ENCODE results near the gene ZNF581. TPM values are rescaled to one million over a fixed set of nuclear protein-coding genes. Genes with fewer than 3 reads are reported as not detected.
A peak's percentile ranks its signal among the peaks of the same experiment; 100 is the strongest.

The ZNF581 gene
- total RNA-seq, 1 experiment from 2014 or later, result 37.1 TPM

DNA sequence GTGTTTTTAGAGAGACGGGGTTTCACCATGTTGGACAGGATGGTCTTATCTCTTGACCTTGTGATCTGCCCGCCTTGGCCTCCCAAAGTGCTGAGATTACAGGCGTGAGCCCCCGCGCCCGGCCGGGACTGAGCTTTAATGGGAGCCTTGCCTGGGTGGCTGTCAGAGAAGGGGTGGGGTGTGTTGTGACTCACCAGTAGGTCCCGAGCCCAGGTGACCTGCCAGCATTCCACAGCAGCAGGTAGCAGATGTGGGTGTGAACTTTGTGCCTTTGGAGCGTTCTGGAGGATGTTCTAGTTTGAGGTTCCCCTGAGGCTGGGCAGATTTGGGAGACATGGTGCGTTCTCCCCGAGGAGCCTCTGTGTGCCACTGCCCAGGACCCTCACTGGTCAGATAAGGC is 24.5 kb downstream of the ZNF581 start:
- Histone ChIP-seq H3K36me3 (ENCODE audit: insufficient read depth, low read length, poor library complexity, severe bottlenecking) (peaks cover 72% of the 10 kb centered on the region), H3K27ac (ENCODE audit: low read depth, low read length, poor library complexity, severe bottlenecking) (no peak overlapping the region), H3K27me3 (replicated peaks; ENCODE audit: insufficient read depth, low read depth, low read length, poor library complexity) (no peaks in the 10 kb centered on the region), H3K9me3 (ENCODE audit: low read depth, low read length, poor library complexity, severe bottlenecking) (no peaks in the 10 kb centered on the region), H3K4me3 (ENCODE audit: low read depth, low read length, poor library complexity, severe bottlenecking) (no peak overlapping the region), H3K4me1 (ENCODE audit: insufficient read depth, low read length, poor library complexity, severe bottlenecking) (peaks cover 38% of the 10 kb centered on the region)
- CTCF ChIA-PET, result no interaction called here
- POLR2A ChIA-PET (ENCODE audit: low non-redundant PET), result no interaction called here
- DNase-seq (ENCODE audit: low spot score), result no peak
- BruUV-seq (replicated peaks), result no TSS peak
- TF ChIP-seq, protein P1, sequence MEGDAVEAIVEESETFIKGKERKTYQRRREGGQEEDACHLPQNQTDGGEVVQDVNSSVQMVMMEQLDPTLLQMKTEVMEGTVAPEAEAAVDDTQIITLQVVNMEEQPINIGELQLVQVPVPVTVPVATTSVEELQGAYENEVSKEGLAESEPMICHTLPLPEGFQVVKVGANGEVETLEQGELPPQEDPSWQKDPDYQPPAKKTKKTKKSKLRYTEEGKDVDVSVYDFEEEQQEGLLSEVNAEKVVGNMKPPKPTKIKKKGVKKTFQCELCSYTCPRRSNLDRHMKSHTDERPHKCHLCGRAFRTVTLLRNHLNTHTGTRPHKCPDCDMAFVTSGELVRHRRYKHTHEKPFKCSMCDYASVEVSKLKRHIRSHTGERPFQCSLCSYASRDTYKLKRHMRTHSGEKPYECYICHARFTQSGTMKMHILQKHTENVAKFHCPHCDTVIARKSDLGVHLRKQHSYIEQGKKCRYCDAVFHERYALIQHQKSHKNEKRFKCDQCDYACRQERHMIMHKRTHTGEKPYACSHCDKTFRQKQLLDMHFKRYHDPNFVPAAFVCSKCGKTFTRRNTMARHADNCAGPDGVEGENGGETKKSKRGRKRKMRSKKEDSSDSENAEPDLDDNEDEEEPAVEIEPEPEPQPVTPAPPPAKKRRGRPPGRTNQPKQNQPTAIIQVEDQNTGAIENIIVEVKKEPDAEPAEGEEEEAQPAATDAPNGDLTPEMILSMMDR (conservative IDR thresholded peaks at IDR 0.05; ENCODE audit: low read depth, low read length), result no peak
- TF ChIP-seq EZH2 (IDR thresholded peaks at IDR 0.05; ENCODE audit: borderline replicate concordance, low read depth, low read length, poor library complexity, severe bottlenecking), result no peak
- intact Hi-C loops (cut with micrococcal nuclease; ENCODE audit: unreplicated experiment), result no loop called here

DNA sequence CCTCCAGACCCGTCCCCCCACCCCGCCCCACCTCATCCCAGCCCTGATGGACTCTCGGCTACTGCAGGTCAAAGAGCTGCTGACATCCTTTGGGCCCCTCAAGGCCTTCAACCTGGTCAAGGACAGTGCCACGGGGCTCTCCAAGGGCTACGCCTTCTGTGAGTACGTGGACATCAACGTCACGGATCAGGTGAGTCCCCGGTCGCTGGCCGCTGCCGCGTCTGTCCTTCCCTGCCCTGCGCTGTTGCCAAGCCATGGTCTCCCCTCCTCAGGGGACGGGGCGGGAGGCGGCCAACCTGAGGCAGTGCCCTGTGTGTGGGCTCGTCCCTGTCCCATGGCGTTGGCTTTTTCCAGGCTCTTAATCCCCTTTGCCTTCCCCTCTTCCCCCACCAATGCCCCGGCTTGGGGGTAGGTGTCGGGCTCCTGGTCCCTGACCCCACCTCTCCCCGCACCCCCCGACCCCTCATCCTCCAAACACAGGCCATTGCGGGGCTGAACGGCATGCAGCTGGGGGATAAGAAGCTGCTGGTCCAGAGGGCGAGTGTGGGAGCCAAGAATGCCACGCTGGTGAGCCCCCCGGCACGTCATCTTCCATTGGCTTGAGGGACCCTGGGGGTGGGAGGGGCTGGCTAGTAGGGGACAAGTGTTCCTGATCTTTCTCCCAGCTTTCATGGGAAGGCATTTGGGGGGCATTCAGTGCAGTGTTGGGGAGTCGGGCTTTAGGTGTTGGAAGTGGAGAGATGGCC is 25.3 kb downstream of the ZNF581 start:
- no peaks in the 10 kb centered on the region for H3K27me3 ChIP-seq (replicated peaks; ENCODE audit: insufficient read depth, low read depth, low read length, poor library complexity)
- no TSS peak for BruUV-seq (replicated peaks)
- no peak for DNase-seq (ENCODE audit: low spot score)
- ChIA-PET CTCF (no interaction called here), POLR2A (ENCODE audit: low non-redundant PET) (interaction anchor here (0.5 kb wide), 1 partner anchor 33 kb away, joined by 8 read pairs; no protein-coding TSS in a partner anchor)
- intact Hi-C loops (cut with micrococcal nuclease; ENCODE audit: unreplicated experiment), result no loop called here
- H3K4me3 ChIP-seq (ENCODE audit: low read depth, low read length, poor library complexity, severe bottlenecking), result no peak overlapping the region
- H3K36me3 ChIP-seq (ENCODE audit: insufficient read depth, low read length, poor library complexity, severe bottlenecking), result peaks cover 68% of the 10 kb centered on the region
- H3K27ac ChIP-seq (ENCODE audit: low read depth, low read length, poor library complexity, severe bottlenecking), result no peak overlapping the region
- no peaks in the 10 kb centered on the region for H3K9me3 ChIP-seq (ENCODE audit: low read depth, low read length, poor library complexity, severe bottlenecking)
- H3K4me1 ChIP-seq (ENCODE audit: insufficient read depth, low read length, poor library complexity, severe bottlenecking), result peaks cover 46% of the 10 kb centered on the region
- TF ChIP-seq EZH2 (IDR thresholded peaks at IDR 0.05; ENCODE audit: borderline replicate concordance, low read depth, low read length, poor library complexity, severe bottlenecking), result no peak
- TF ChIP-seq, protein P1 (conservative IDR thresholded peaks at IDR 0.05; ENCODE audit: low read depth, low read length), result no peak

DNA sequence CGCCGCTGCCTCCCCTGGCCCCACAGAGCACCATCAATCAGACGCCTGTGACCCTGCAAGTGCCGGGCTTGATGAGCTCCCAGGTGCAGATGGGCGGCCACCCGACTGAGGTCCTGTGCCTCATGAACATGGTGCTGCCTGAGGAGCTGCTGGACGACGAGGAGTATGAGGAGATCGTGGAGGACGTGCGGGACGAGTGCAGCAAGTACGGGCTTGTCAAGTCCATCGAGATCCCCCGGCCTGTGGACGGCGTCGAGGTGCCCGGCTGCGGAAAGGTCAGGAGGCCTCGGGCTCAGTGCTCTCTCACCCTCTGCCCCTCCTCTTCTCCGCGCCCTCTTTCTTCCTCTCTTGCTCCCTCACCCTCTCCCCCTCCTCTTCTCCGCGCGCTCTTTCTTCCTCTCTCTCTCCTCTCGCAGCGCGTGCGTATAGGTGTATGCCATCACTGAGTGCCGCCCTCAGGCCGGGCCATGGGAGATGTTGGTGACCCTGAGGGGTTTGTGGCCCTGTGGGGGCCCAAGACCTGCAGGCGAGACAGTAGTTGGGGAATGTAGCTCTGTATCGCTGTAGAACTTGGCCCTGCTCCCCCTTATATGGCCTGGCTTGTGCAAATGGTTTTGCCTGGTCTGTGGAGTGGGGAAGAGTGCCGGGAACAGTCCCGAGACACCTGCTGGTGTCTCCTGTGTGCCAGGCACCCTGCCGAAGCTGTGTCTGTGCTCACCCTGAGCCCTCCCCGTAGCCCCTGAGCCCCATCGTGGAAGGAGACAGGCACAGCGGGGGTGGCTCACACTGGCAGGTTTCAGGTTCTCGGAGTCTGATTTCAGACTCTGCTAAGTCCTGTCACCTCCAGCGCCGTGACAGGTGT is 26.2 kb downstream of the ZNF581 start:
- intact Hi-C loops (cut with micrococcal nuclease; ENCODE audit: unreplicated experiment), result loop anchor here (2.0 to 10.0 kb wide), 2 partner anchors 13 to 645 kb away; partner anchors contain the start of gene ZSCAN5A
- ChIA-PET CTCF (no interaction called here), POLR2A (ENCODE audit: low non-redundant PET) (no interaction called here)
- peaks cover 48% of the 10 kb centered on the region for H3K4me1 ChIP-seq (ENCODE audit: insufficient read depth, low read length, poor library complexity, severe bottlenecking)
- H3K27me3 ChIP-seq (replicated peaks; ENCODE audit: insufficient read depth, low read depth, low read length, poor library complexity), result no peaks in the 10 kb centered on the region
- no peak overlapping the region for H3K4me3 ChIP-seq (ENCODE audit: low read depth, low read length, poor library complexity, severe bottlenecking)
- H3K36me3 ChIP-seq (ENCODE audit: insufficient read depth, low read length, poor library complexity, severe bottlenecking), result peaks cover 59% of the 10 kb centered on the region
- H3K27ac ChIP-seq (ENCODE audit: low read depth, low read length, poor library complexity, severe bottlenecking), result peak overlapping the region; percentile 78
- TF ChIP-seq EZH2 (IDR thresholded peaks at IDR 0.05; ENCODE audit: borderline replicate concordance, low read depth, low read length, poor library complexity, severe bottlenecking), result no peak
- DNase-seq (ENCODE audit: low spot score), result no peak
- no peaks in the 10 kb centered on the region for H3K9me3 ChIP-seq (ENCODE audit: low read depth, low read length, poor library complexity, severe bottlenecking)
- TSS peak; percentile 4 for BruUV-seq (replicated peaks)
